ENCODE results near the gene PAN2. TPM values are rescaled to one million over a fixed set of nuclear protein-coding genes. Genes with fewer than 3 reads are reported as not detected.
A peak's percentile ranks its signal among the peaks of the same experiment; 100 is the strongest.

PAN2 gene
- total RNA-seq, 1 donor from 2014 or later = 93.5 TPM

GRCh38 chr12:56333197-56333678 lies 562 bp downstream of the PAN2 start:
- TF ChIP-seq, protein P1, sequence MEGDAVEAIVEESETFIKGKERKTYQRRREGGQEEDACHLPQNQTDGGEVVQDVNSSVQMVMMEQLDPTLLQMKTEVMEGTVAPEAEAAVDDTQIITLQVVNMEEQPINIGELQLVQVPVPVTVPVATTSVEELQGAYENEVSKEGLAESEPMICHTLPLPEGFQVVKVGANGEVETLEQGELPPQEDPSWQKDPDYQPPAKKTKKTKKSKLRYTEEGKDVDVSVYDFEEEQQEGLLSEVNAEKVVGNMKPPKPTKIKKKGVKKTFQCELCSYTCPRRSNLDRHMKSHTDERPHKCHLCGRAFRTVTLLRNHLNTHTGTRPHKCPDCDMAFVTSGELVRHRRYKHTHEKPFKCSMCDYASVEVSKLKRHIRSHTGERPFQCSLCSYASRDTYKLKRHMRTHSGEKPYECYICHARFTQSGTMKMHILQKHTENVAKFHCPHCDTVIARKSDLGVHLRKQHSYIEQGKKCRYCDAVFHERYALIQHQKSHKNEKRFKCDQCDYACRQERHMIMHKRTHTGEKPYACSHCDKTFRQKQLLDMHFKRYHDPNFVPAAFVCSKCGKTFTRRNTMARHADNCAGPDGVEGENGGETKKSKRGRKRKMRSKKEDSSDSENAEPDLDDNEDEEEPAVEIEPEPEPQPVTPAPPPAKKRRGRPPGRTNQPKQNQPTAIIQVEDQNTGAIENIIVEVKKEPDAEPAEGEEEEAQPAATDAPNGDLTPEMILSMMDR (IDR thresholded peaks at IDR 0.05) = no peak

DNA sequence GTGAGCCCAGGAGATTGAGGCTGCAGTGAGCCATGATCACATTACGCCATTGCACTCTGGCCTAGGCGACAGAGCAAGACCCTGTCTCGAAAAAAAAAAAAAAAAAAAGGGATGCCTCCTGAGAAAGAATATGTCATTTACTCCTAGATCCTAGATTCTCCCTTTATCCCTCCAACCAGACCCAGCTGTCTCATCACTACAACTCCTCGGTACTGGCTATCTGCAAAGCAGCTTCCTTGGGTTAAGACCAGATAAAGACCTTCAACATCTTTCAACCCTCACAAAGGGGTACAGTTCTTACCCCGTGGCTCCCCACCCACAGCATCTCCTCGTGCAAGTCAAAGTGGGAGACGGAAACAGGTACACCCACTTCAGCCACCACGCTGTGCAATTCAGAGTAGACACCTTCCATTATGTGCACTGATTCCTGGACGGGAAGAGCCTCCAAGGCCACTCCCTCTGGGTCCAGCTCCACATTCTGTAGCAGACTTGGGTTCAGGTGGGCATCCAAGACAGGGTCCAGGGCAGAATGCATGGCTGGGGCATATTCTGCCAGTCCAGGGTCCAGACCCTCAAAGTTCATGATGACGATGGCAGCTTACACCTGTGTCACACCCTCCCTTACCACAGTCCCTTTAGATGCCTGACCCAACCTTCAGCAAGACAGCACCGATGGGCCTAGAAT lies 1.1 kb downstream of the PAN2 start:
- no peak for ATAC-seq
- H3K4me3 ChIP-seq = peak overlapping the region; percentile 68
- intact Hi-C loops (cut with DNase I) = no loop called here

More at GRCh38 chr12:56333197-56333678, 562 bp downstream of the PAN2 start:
- Histone ChIP-seq H3K36me3 (peaks cover 4% of the 10 kb centered on the region), H3K27me3 (ENCODE audit: low read depth) (no peaks in the 10 kb centered on the region), H3K27ac (peak overlapping the region; percentile 94), H3K4me3 (peak overlapping the region; percentile 68), H3K4me1 (peaks cover 26% of the 10 kb centered on the region), H3K9me3 (no peaks in the 10 kb centered on the region)
- intact Hi-C loops (cut with DNase I) = no loop called here
- no peak for DNase-seq
- ATAC-seq = peak; percentile 5 to 18

DNA sequence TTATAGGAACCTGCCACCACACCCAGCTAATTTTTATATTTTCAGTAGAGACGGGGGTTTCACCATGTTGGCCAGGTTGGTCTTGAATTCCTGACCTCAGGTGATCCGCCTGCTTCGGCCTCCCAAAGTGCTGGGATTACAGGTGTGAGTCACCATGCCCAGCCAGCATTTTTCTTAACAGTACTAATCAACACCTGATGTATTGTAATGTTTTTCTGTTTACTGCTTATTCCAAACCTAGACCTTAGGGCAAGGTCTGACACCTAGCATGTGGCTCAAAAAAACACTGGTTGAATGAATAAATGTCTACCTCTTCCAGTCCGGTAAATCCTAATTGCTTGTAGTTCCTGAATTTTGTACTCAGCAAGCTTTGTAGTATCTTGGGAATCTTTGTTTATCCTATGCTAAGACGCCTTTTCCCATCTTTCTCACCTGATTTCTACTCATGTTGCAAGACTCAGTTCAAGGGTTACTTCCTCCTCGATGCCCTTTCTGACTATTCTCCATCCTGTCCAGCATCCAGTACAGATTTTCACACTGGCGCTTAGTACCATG lies 2.8 kb downstream of the PAN2 start:
- no peaks in the 10 kb centered on the region for H3K9me3 ChIP-seq
- intact Hi-C loops (cut with DNase I) = no loop called here
- DNase-seq (no peak), ATAC-seq (no peak)
- peaks cover 27% of the 10 kb centered on the region for H3K36me3 ChIP-seq
- TF ChIP-seq, protein P1 (IDR thresholded peaks at IDR 0.05) = no peak
- H3K4me3 ChIP-seq = no peak overlapping the region
- peaks cover 17% of the 10 kb centered on the region for H3K4me1 ChIP-seq
- H3K27me3 ChIP-seq (ENCODE audit: low read depth) = no peaks in the 10 kb centered on the region
- H3K27ac ChIP-seq = no peak overlapping the region

More for the DNA sequence above, 1.1 kb downstream of the PAN2 start:
- TF ChIP-seq, protein P1 (IDR thresholded peaks at IDR 0.05) = no peak
- H3K9me3 ChIP-seq = no peaks in the 10 kb centered on the region
- H3K4me1 ChIP-seq = peaks cover 20% of the 10 kb centered on the region
- H3K27me3 ChIP-seq (ENCODE audit: low read depth) = no peaks in the 10 kb centered on the region
- H3K36me3 ChIP-seq = peaks cover 10% of the 10 kb centered on the region
- no peak for DNase-seq
- H3K27ac ChIP-seq = peak overlapping the region; percentile 94

- Histone ChIP-seq H3K27me3 (ENCODE audit: low read depth) (no peaks in the 10 kb centered on the region), H3K9me3 (no peaks in the 10 kb centered on the region), H3K27ac (no peak overlapping the region), H3K4me1 (no peaks in the 10 kb centered on the region), H3K4me3 (no peak overlapping the region), H3K36me3 (peaks cover 71% of the 10 kb centered on the region)
- intact Hi-C loops (cut with DNase I) = no loop called here
- DNase-seq = no peak
- no peak for ATAC-seq
- TF ChIP-seq, protein P1 (IDR thresholded peaks at IDR 0.05) = no peak
Observed at GRCh38 chr12:56326533-56326932, 7.3 kb downstream of the PAN2 start.

GRCh38 chr12:56326126-56326525 lies 7.7 kb downstream of the PAN2 start:
- ATAC-seq (no peak), DNase-seq (no peak)
- H3K4me3 ChIP-seq = no peak overlapping the region
- H3K9me3 ChIP-seq = no peaks in the 10 kb centered on the region
- TF ChIP-seq, protein P1 (IDR thresholded peaks at IDR 0.05) = no peak
- H3K36me3 ChIP-seq = peaks cover 73% of the 10 kb centered on the region
- H3K27me3 ChIP-seq (ENCODE audit: low read depth) = no peaks in the 10 kb centered on the region
- H3K27ac ChIP-seq = no peak overlapping the region
- no peaks in the 10 kb centered on the region for H3K4me1 ChIP-seq
- intact Hi-C loops (cut with DNase I) = no loop called here
